WTC11 (cell line): ENCODE measurements around the gene ITGA5. TPM values are rescaled to one million over a fixed set of nuclear protein-coding genes. Genes with fewer than 3 reads are reported as not detected.

Experiments used
- ATAC-seq: fragments of 200-7000 bp; cut with Tn5 transposase; 2 replicates; pipeline ENCODE4 v1.10.0; 2021; ENCODE audit warnings: mild to moderate bottlenecking, moderate library complexity
- CTCF ChIA-PET: fragments of 300-600 bp; sonication (Branson Sonifier 250); formaldehyde crosslinking; loops from one replicate; lab custom pipeline; 2021; ENCODE audit warnings: antibody characterized with exemption; lab: Charles Lee
- POLR2A ChIA-PET: fragments of 350-600 bp; sonication (Branson Sonifier 250); formaldehyde crosslinking; loops from one replicate; lab custom pipeline; 2021; ENCODE audit warnings: antibody characterized with exemption; lab: Charles Lee
- DNase-seq: peaks from one replicate; pipeline ENCODE4 v3.0.0; 2021; ENCODE audit warnings: low spot score
- H3K27ac Mint-ChIP-seq: 2 replicates; pipeline ENCODE4 v1.8.0; 2021; ENCODE audit warnings: mixed read lengths
- H3K27me3 Mint-ChIP-seq: 2 replicates; pipeline ENCODE4 v1.8.0; 2021; ENCODE audit warnings: low read depth, mild to moderate bottlenecking, moderate library complexity, mixed read lengths
- H3K36me3 Mint-ChIP-seq: 2 replicates; pipeline ENCODE4 v1.8.0; 2021; ENCODE audit warnings: mixed read lengths
- H3K4me1 Mint-ChIP-seq: 2 replicates; pipeline ENCODE4 v1.8.0; 2022; ENCODE audit warnings: mixed read lengths
- H3K4me3 Mint-ChIP-seq: 2 replicates; pipeline ENCODE4 v1.8.0; 2021; ENCODE audit warnings: mild to moderate bottlenecking, moderate library complexity, mixed read lengths
- H3K9me3 Mint-ChIP-seq: 2 replicates; pipeline ENCODE4 v1.8.0; 2021; ENCODE audit warnings: mixed read lengths
- CREB1 ChIP-seq: sonication (generic); formaldehyde crosslinking; IDR thresholded peaks from 2 replicates; pipeline ENCODE4 v1.8.0; 2023; ENCODE audit warnings: mild to moderate bottlenecking, missing genetic modification reagents
- EMX1 ChIP-seq: fragments of 250-450 bp; sonication (Bioruptor Pico); IDR thresholded peaks from 2 replicates; pipeline ENCODE4 v1.8.0; 2021; ENCODE audit warnings: mild to moderate bottlenecking
- ESRRA ChIP-seq: sonication (generic); formaldehyde crosslinking; IDR thresholded peaks from 2 replicates; pipeline ENCODE4 v1.8.1; 2022; ENCODE audit warnings: mild to moderate bottlenecking, missing genetic modification reagents, borderline replicate concordance
- ETV6 ChIP-seq: sonication (generic); formaldehyde crosslinking; IDR thresholded peaks from 2 replicates; pipeline ENCODE4 v1.8.1; 2022; ENCODE audit warnings: mild to moderate bottlenecking, missing genetic modification reagents
- HMGA2 ChIP-seq: fragments of 250-450 bp; sonication (Bioruptor Pico); IDR thresholded peaks from 2 replicates; pipeline ENCODE4 v1.4.0; 2021; ENCODE audit warnings: mild to moderate bottlenecking, moderate library complexity
- MXD4 ChIP-seq: fragments of 250-450 bp; sonication (Bioruptor Pico); IDR thresholded peaks from 2 replicates; pipeline ENCODE4 v1.8.0; 2021; ENCODE audit warnings: mild to moderate bottlenecking, moderate library complexity, borderline replicate concordance
- NFE2L1 ChIP-seq: sonication (generic); formaldehyde crosslinking; IDR thresholded peaks from 2 replicates; pipeline ENCODE4 v1.8.1; 2023; ENCODE audit warnings: missing genetic modification reagents
- ZNF138 ChIP-seq: sonication (generic); formaldehyde crosslinking; conservative IDR thresholded peaks from 2 replicates; pipeline ENCODE4 v1.8.1; 2022; ENCODE audit warnings: mild to moderate bottlenecking, moderate library complexity, missing genetic modification reagents
- ZNF416 ChIP-seq: fragments of 250-450 bp; sonication (Bioruptor Pico); IDR thresholded peaks from 2 replicates; pipeline ENCODE4 v1.9.0; 2021; ENCODE audit warnings: mild to moderate bottlenecking, inconsistent platforms
- ZNF423 ChIP-seq: fragments of 250-450 bp; sonication (Bioruptor Pico); IDR thresholded peaks from 2 replicates; pipeline ENCODE4 v2.1.2; 2022; ENCODE audit warnings: mild to moderate bottlenecking, moderate library complexity
- total RNA-seq: library from RNA; stranded (reverse); gene quantifications from 3 replicates; pipeline ENCODE4 v1.2.3, GENCODE V29; 2021
- TF ChIP-seq, protein P1 (sequence below): sonication (generic); formaldehyde crosslinking; IDR thresholded peaks from 2 replicates; pipeline ENCODE4 v1.8.1; 2022; ENCODE audit warnings: missing genetic modification reagents, borderline replicate concordance
- TF ChIP-seq, protein P2 (sequence below): fragments of 250-450 bp; sonication (Bioruptor Pico); IDR thresholded peaks from 2 replicates; pipeline ENCODE4 v1.9.0; 2021; ENCODE audit warnings: mild to moderate bottlenecking
- TF ChIP-seq, protein P3 (sequence below): sonication (generic); formaldehyde crosslinking; IDR thresholded peaks from 2 replicates; pipeline ENCODE4 v1.8.1; 2023; ENCODE audit warnings: mild to moderate bottlenecking, moderate library complexity, missing genetic modification reagents
- TF ChIP-seq, protein P4 (sequence below): fragments of 200-600 bp; IDR thresholded peaks from 2 replicates; pipeline ENCODE4 v1.8.0; 2022; ENCODE audit warnings: antibody characterized with exemption
- TF ChIP-seq, protein P5 (sequence below): fragments of 250-450 bp; sonication (Bioruptor Pico); conservative IDR thresholded peaks from 2 replicates; pipeline ENCODE4 v1.9.0; 2021; ENCODE audit warnings: mild to moderate bottlenecking

Gene ITGA5
- total RNA-seq, 1 experiment from 2014 or later: 21.9 TPM

DNA sequence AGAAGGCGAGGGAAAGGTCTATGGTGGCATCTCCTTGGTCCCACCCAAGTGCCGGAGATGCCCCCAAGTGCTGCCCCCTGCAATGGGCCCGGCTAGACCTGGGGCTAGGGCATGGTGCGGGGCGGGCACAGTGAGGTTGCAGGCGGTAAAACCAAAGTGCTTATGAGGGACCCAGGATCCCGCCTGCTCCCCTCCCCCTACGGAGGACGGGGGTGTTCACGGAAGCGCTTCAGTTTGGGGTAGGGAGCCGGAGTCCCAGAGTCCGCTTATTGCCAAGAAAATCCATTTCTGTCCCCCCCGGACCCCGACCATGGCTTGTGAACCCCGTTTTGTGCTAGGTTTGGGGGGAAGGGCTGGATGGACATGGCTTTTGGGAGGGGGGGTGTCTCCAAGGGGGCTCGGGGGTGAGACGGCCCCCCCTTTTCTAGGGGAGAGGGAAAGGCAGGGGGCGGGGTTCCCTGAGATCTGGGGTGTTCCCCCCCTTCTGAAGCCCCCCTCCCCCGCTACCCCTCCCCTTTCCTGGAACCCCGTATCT, 49.4 kb downstream of the ITGA5 start (continued):
- TF ChIP-seq, protein P1, sequence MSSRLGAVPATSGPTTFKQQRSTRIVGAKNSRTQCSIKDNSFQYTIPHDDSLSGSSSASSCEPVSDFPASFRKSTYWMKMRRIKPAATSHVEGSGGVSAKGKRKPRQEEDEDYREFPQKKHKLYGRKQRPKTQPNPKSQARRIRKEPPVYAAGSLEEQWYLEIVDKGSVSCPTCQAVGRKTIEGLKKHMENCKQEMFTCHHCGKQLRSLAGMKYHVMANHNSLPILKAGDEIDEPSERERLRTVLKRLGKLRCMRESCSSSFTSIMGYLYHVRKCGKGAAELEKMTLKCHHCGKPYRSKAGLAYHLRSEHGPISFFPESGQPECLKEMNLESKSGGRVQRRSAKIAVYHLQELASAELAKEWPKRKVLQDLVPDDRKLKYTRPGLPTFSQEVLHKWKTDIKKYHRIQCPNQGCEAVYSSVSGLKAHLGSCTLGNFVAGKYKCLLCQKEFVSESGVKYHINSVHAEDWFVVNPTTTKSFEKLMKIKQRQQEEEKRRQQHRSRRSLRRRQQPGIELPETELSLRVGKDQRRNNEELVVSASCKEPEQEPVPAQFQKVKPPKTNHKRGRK (CRISPR knock-in tag): no peak

DNA sequence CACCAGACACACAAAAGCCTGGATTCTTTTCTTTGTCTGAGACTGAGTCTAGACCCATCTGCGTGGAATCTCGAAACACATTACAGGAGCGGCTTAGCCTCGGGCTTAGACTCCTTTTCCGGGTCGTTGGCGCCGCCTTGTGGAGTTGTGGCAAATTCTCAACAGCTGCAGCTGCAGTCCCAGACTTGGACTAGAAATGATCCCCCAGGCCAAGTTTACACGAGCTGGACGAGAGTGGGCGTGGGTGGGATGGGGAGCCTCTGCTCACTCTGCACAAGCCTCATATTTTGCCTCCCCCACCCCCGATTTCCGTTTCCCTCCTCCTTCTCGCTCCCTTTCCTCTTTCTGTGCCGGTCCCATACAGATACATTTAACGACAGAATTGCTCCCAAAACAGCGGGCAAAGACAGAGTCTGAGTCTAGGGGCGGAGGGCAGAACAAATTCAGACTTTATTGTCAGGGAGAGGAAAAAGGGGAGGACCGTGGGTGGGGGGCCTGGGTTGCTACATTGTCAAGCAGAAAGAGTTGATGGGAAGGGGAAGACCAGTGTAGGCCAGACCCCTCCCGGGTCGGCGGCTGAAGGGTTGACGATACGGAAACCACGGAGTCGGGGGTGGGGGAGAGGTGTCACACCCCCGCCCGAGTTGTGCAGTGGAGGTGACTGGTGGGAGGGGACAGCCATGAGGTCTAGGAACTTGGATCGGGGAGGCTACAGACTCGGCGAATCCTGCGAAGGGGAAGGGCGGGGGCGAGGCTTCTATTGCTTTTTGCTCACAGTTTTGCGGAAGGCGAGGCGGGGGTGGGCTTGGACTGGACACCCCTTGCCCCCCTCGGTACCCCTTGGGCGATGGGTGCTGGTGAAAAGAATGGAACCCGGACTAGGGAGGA, 50.1 kb downstream of the ITGA5 start:
- ATAC-seq (peak; percentile 49), DNase-seq (peak; percentile 90)
- H3K27ac Mint-ChIP-seq: no peak overlapping the region
- ChIA-PET POLR2A (interaction anchor here (0.5 to 1.4 kb wide), 2 partner anchors 86 to 117 kb away, joined by 3 read pairs; no protein-coding TSS in a partner anchor), CTCF (interaction anchor here (0.7 to 2.7 kb wide), 29 partner anchors 9 to 153 kb away, joined by 3 to 45 read pairs (median 5); partner anchors contain the start of genes CBX5, COPZ1 and NFE2)
- peak overlapping the region; percentile 75 for H3K4me3 Mint-ChIP-seq
- H3K27me3 Mint-ChIP-seq: peaks cover 49% of the 10 kb centered on the region
- H3K4me1 Mint-ChIP-seq: peaks cover 24% of the 10 kb centered on the region
- H3K9me3 Mint-ChIP-seq: no peaks in the 10 kb centered on the region
- H3K36me3 Mint-ChIP-seq: peaks cover 20% of the 10 kb centered on the region
- TF ChIP-seq HMGA2: no peak
- TF ChIP-seq MXD4 (CRISPR knock-in tag): no peak
- TF ChIP-seq, protein P2, sequence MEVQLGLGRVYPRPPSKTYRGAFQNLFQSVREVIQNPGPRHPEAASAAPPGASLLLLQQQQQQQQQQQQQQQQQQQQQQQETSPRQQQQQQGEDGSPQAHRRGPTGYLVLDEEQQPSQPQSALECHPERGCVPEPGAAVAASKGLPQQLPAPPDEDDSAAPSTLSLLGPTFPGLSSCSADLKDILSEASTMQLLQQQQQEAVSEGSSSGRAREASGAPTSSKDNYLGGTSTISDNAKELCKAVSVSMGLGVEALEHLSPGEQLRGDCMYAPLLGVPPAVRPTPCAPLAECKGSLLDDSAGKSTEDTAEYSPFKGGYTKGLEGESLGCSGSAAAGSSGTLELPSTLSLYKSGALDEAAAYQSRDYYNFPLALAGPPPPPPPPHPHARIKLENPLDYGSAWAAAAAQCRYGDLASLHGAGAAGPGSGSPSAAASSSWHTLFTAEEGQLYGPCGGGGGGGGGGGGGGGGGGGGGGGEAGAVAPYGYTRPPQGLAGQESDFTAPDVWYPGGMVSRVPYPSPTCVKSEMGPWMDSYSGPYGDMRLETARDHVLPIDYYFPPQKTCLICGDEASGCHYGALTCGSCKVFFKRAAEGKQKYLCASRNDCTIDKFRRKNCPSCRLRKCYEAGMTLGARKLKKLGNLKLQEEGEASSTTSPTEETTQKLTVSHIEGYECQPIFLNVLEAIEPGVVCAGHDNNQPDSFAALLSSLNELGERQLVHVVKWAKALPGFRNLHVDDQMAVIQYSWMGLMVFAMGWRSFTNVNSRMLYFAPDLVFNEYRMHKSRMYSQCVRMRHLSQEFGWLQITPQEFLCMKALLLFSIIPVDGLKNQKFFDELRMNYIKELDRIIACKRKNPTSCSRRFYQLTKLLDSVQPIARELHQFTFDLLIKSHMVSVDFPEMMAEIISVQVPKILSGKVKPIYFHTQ: 0 out of 2 replicates have a peak, but pooled peaks have one; percentile 13
- TF ChIP-seq, protein P3, sequence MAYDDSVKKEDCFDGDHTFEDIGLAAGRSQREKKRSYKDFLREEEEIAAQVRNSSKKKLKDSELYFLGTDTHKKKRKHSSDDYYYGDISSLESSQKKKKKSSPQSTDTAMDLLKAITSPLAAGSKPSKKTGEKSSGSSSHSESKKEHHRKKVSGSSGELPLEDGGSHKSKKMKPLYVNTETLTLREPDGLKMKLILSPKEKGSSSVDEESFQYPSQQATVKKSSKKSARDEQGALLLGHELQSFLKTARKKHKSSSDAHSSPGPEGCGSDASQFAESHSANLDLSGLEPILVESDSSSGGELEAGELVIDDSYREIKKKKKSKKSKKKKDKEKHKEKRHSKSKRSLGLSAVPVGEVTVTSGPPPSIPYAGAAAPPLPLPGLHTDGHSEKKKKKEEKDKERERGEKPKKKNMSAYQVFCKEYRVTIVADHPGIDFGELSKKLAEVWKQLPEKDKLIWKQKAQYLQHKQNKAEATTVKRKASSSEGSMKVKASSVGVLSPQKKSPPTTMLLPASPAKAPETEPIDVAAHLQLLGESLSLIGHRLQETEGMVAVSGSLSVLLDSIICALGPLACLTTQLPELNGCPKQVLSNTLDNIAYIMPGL (CRISPR knock-in tag): peak; percentile 52; the same call in 1 of the 2 replicates
- TF ChIP-seq ZNF416 (CRISPR knock-in tag): no peak
- TF ChIP-seq, protein P4, sequence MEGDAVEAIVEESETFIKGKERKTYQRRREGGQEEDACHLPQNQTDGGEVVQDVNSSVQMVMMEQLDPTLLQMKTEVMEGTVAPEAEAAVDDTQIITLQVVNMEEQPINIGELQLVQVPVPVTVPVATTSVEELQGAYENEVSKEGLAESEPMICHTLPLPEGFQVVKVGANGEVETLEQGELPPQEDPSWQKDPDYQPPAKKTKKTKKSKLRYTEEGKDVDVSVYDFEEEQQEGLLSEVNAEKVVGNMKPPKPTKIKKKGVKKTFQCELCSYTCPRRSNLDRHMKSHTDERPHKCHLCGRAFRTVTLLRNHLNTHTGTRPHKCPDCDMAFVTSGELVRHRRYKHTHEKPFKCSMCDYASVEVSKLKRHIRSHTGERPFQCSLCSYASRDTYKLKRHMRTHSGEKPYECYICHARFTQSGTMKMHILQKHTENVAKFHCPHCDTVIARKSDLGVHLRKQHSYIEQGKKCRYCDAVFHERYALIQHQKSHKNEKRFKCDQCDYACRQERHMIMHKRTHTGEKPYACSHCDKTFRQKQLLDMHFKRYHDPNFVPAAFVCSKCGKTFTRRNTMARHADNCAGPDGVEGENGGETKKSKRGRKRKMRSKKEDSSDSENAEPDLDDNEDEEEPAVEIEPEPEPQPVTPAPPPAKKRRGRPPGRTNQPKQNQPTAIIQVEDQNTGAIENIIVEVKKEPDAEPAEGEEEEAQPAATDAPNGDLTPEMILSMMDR: peak; percentile 73

DNA sequence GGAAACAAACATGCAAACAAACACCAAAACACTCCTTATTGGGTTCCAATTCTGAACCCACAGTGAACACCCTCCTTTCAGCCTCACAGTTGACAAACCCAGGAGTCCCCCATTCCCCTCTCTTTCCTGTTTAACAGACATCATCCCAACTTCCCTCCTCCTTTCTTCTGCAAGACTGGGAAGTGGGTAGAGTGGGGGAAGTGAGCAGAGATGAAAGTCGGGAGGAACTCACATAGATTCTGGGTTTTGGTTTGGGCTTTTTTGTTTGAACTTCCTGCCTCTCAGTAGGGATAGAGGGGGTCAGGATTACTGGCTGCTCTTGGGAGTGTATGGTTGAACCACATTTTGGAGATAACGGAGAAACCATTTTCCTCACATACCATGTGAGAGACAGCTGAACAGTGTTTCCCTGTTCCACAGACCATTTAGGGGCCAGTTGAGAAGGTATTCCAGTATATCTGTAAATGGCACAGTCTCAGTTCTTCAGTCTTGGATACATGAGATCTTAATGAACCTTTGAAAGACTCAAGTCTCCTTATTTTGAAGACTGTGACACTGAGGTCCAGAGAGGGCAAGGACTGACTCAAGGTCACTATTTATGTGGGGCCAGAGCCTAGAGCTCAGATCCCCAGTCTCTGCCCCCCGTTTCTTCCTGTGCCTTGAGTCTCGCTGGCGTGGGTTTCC, 50.9 kb downstream of the ITGA5 start:
- H3K36me3 Mint-ChIP-seq: peaks cover 14% of the 10 kb centered on the region
- H3K4me1 Mint-ChIP-seq: peaks cover 24% of the 10 kb centered on the region
- peak overlapping the region; percentile 75 for H3K4me3 Mint-ChIP-seq
- CTCF ChIA-PET: interaction anchor here (0.5 to 2.7 kb wide), 30 partner anchors 8 to 152 kb away, joined by 3 to 45 read pairs (median 5); partner anchors contain the start of genes CBX5, COPZ1 and NFE2
- no peak for DNase-seq
- H3K9me3 Mint-ChIP-seq: no peaks in the 10 kb centered on the region
- H3K27me3 Mint-ChIP-seq: peaks cover 52% of the 10 kb centered on the region
- POLR2A ChIA-PET: interaction anchor here (1.4 kb wide), 1 partner anchor 85 kb away, joined by 3 read pairs; no protein-coding TSS in a partner anchor
- no peak for ATAC-seq
- no peak overlapping the region for H3K27ac Mint-ChIP-seq
- TF ChIP-seq EMX1 (CRISPR knock-in tag) (no peak), ETV6 (CRISPR knock-in tag) (no peak), CREB1 (CRISPR knock-in tag) (no peak), NFE2L1 (CRISPR knock-in tag) (no peak), ZNF138 (CRISPR knock-in tag) (no peak), ESRRA (CRISPR knock-in tag) (no peak), ZNF423 (CRISPR knock-in tag) (no peak)
- TF ChIP-seq, protein P5, sequence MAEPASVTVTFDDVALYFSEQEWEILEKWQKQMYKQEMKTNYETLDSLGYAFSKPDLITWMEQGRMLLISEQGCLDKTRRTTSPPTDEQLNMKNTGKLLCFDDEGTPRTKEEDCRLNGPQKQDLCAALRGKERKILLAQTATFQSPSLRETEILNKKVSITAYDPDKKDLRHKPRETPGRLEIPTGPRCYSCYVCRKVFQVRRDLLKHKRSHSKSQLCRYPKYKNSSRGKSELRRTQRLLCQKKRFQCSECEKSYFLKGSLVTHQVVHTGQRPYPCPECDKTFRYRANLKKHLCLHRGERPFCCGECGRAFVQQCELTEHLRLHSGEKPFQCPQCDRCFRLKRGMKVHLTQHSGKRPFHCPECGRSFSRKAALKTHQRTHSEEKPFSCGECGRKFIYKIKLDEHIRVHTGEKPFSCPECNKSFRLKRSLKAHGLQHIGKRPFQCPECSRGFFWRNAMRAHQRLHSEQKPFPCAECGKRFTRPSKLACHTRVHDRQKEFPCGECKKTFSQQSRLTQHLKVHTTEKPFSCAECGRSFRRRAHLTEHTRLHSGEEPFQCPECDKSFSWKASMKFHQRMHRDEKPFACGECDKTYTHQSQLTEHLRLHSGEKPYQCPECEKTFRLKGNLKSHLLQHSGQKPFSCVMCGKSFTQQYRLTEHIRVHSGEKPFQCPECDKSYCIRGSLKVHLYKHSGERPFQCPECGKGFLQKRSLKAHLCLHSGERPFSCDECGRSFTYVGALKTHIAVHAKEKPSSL (CRISPR knock-in tag): no peak
- TF ChIP-seq, protein P2: no peak
